HepG2 (cell line): Measurements from ENCODE around the gene CACNA1H. TPM values are rescaled to one million over a fixed set of nuclear protein-coding genes. Genes with fewer than 3 reads are reported as not detected.

ENCODE experiments used
- ATAC-seq: fragments of 200-7000 bp; cut with Tn5 transposase; 3 replicates; pipeline ENCODE4 v1.9.1; 2020; ENCODE audit warnings: mild to moderate bottlenecking, moderate library complexity
- BruUV-seq: library from RNA; stranded (reverse); fragments of 400-500 nt; replicated peaks from 2 replicates; lab custom pipeline; 2021; lab: Mats Ljungman, UMichigan
- CTCF ChIA-PET: fragments of 300-600 bp; formaldehyde crosslinking; extraction: SDS; loops from one replicate; lab custom pipeline; 2021; ENCODE audit warnings: low total read pairs, inconsistent platforms, low intra/inter-chr PET ratio; lab: Yijun Ruan, JAX
- POLR2A ChIA-PET: fragments of 350-600 bp; sonication (Branson Sonifier 250); formaldehyde crosslinking; loops from one replicate; lab custom pipeline; 2020; ENCODE audit warnings: antibody characterized with exemption, inconsistent platforms; lab: Yijun Ruan, JAX
- DNase-seq: peaks from one replicate; pipeline ENCODE4 v3.0.0-alpha.2; 2015; ENCODE audit warnings: low spot score
- FAIRE-seq: peaks from 3 replicates; lab custom pipeline; 2011; peaks lifted over from hg19 to GRCh38; lab: Jason Lieb, UNC
- H2AFZ ChIP-seq: one replicate; pipeline ENCODE4 v1.6.1; 2011; ENCODE audit warnings: low read length, inconsistent platforms
- H3K27ac ChIP-seq: fragments of 300-600 bp; 3 replicates; pipeline ENCODE4 v1.8.0; 2011; ENCODE audit warnings: mixed run types, mild to moderate bottlenecking, mixed read lengths, low read length, inconsistent platforms; ENCODE audit not compliant: insufficient read depth; ENCODE audit errors: extremely low read length
- H3K27me3 ChIP-seq, 2 experiments: fragments of 200-600 bp in 1 of 2; 2 replicates in 1 of 2; 3 replicates in 1 of 2; pipeline versions ENCODE4 v1.6.0 to v1.8.0; 2011; ENCODE audit warnings: low read length in 2 of 2, mild to moderate bottlenecking in 2 of 2, moderate library complexity in 2 of 2, inconsistent platforms in 1 of 2; ENCODE audit not compliant: insufficient read depth in 2 of 2, control insufficient read depth in 1 of 2
- H3K36me3 ChIP-seq, 2 experiments: fragments of 200-600 bp in 1 of 2; replicated peaks in 1 of 2; 2 replicates in 1 of 2; 3 replicates in 1 of 2; pipeline versions ENCODE4 v1.5.1 to v1.8.0; 2011; ENCODE audit warnings: low read length in 2 of 2, inconsistent platforms in 1 of 2; ENCODE audit not compliant: insufficient read depth in 2 of 2, control insufficient read depth in 1 of 2
- H3K4me1 ChIP-seq: 2 replicates; pipeline ENCODE4 v1.5.1; 2012; ENCODE audit warnings: low read length, inconsistent platforms; ENCODE audit not compliant: insufficient read depth
- H3K4me2 ChIP-seq: 2 replicates; pipeline ENCODE4 v1.6.0; 2011; ENCODE audit warnings: low read depth, low read length, inconsistent platforms
- H3K4me3 ChIP-seq, 3 experiments: fragments of 200-600 bp in 1 of 3; sonication (generic), shearing (Covaris generic) in 1 of 3; replicated peaks in 1 of 3; 2 replicates each; pipeline ENCODE4 v1.5.1; 2011 to 2016; ENCODE audit warnings: low read length in 3 of 3, inconsistent platforms in 2 of 3, low read depth in 2 of 3, mild to moderate bottlenecking in 2 of 3, control low read depth in 1 of 3, mixed read lengths in 1 of 3; ENCODE audit not compliant: insufficient read depth in 1 of 3
- H3K79me2 ChIP-seq: one replicate; pipeline ENCODE4 v1.6.1; 2011; ENCODE audit warnings: low read length, inconsistent platforms; ENCODE audit not compliant: insufficient read depth
- H3K9ac ChIP-seq: 2 replicates; pipeline ENCODE4 v1.6.0; 2011; ENCODE audit warnings: mild to moderate bottlenecking, low read depth, low read length, inconsistent platforms; ENCODE audit not compliant: insufficient read depth
- H3K9me3 ChIP-seq: 2 replicates; pipeline ENCODE4 v1.5.1; 2012; ENCODE audit warnings: mild to moderate bottlenecking, low read length
- H4K20me1 ChIP-seq: 2 replicates; pipeline ENCODE4 v1.6.0; 2011; ENCODE audit warnings: inconsistent platforms, mild to moderate bottlenecking, low read length, moderate library complexity; ENCODE audit not compliant: insufficient read depth
- CEBPB ChIP-seq: IDR thresholded peaks from 2 replicates; pipeline ENCODE4 v1.6.1; 2011; ENCODE audit warnings: low read depth, low read length, improper control_type of control experiment, borderline replicate concordance
- IKZF1 ChIP-seq: fragments of 450-650 bp; IDR thresholded peaks from 2 replicates; pipeline ENCODE4 v1.7.1; 2016
- MAZ ChIP-seq, 2 experiments: sonication (generic) in 1 of 2; formaldehyde crosslinking in 1 of 2; IDR thresholded peaks; 2 replicates each; pipeline versions ENCODE4 v1.5.0 to v1.6.1; 2012 to 2020; ENCODE audit warnings: low read depth in 2 of 2, mild to moderate bottlenecking in 2 of 2, borderline replicate concordance in 1 of 2, improper control_type of control experiment in 1 of 2, low read length in 1 of 2, missing genetic modification reagents in 1 of 2, moderate library complexity in 1 of 2
- NFATC3 ChIP-seq: sonication (generic); formaldehyde crosslinking; IDR thresholded peaks from 2 replicates; pipeline ENCODE4 v1.5.1; 2020; ENCODE audit warnings: mild to moderate bottlenecking, missing genetic modification reagents
- TIGD3 ChIP-seq: sonication (generic); formaldehyde crosslinking; IDR thresholded peaks from 2 replicates; pipeline ENCODE4 v1.5.1; 2020; ENCODE audit warnings: mild to moderate bottlenecking, missing genetic modification reagents, borderline replicate concordance
- UBTF ChIP-seq: sonication (generic); formaldehyde crosslinking; IDR thresholded peaks from 2 replicates; pipeline ENCODE4 v1.4.0; 2020; ENCODE audit warnings: mild to moderate bottlenecking, missing genetic modification reagents
- WGBS: methylation state at CpG from one replicate; pipeline ENCODE4 v1.1.6; 2017; ENCODE audit warnings: low lambda C conversion rate; 5-methylcytosine and 5-hydroxymethylcytosine counted together
- in situ Hi-C: cut with HindIII; loops from 2 replicates; pipeline ENCODE4 v1.10.0; 2017; ENCODE audit warnings: low pct_unique_long_range_greater_than_20kb; ENCODE audit not compliant: extremely low pct_ligation_motif_present
- intact Hi-C: fragments of 100-400 bp; cut with micrococcal nuclease; formaldehyde crosslinking; loops from one replicate; pipeline ENCODE4 v1.10.0; 2022; ENCODE audit not compliant: unreplicated experiment
- polyA plus RNA-seq, 8 experiments: library from polyadenylated mRNA; depleted of rRNA in 3 of 8; stranded (reverse) in 7 of 8; unstranded in 1 of 8; fragments of >200 nt; fragmentation: Illumina TruSeq in 4 of 8; extraction: Trizol in 4 of 8; gene quantifications; 2 replicates each; pipeline versions ENCODE4 v1.2.1 to v1.2.3, GENCODE V29; 2011 to 2016; ENCODE audit warnings: low read depth in 4 of 8, missing spikeins in 1 of 8, mixed read lengths in 1 of 8; ENCODE audit not compliant: insufficient read depth in 1 of 8
- total RNA-seq, 5 experiments: library from RNA; depleted of rRNA; stranded (reverse); fragments of >200 nt; fragmentation: Illumina TruSeq; extraction: Trizol; gene quantifications; 2 replicates each; pipeline ENCODE4 v1.2.3, GENCODE V29; 2016; ENCODE audit warnings: low read depth in 1 of 5

The CACNA1H gene
- total and polyA plus RNA-seq, 2 of the 13 experiments (the other 11 are each of a cell fraction or from before 2014, with no cell fraction given), result 0.40 to 1.8 TPM

GRCh38 chr16:1256874-1257322 lies 104.0 kb downstream of the CACNA1H start (continued):
- TF ChIP-seq TIGD3 (CRISPR knock-in tag), result no peak

GRCh38 chr16:1257561-1258224 lies 104.8 kb downstream of the CACNA1H start:
- WGBS, result 63% methylated on average over 11 of the region's 34 CpGs
- no peaks in the 10 kb centered on the region for H3K9me3 ChIP-seq
- H3K4me1 ChIP-seq, result no peaks in the 10 kb centered on the region
- H3K36me3 ChIP-seq, result no peaks in the 10 kb centered on the region
- no peak for TF ChIP-seq UBTF (CRISPR knock-in tag)
- no peak for TF ChIP-seq CEBPB
- TF ChIP-seq IKZF1, result no peak
- no peak for TF ChIP-seq NFATC3 (CRISPR knock-in tag)
- no peak for TF ChIP-seq MAZ (IDR thresholded peaks at IDR 0.05; ENCODE audit: borderline replicate concordance, low read depth, low read length)
- TF ChIP-seq MAZ (CRISPR knock-in tag; IDR thresholded peaks at IDR 0.05; ENCODE audit: low read depth), result no peak
- no TSS peak for BruUV-seq
- FAIRE-seq, result no peak
- no peak overlapping the region for H2AFZ ChIP-seq
- no peak overlapping the region for H3K4me3 ChIP-seq
- intact Hi-C loops (no loop called here), in situ Hi-C loops (no loop called here)
- no peak overlapping the region for H3K9ac ChIP-seq
- H3K27me3 ChIP-seq, result peaks cover 20 to 57% of the 10 kb centered on the region in 2 experiments; a peak in 4 of 5 replicates
- no peaks in the 10 kb centered on the region for H3K79me2 ChIP-seq
- no peak overlapping the region for H3K27ac ChIP-seq
- ChIA-PET CTCF (no interaction called here), POLR2A (no interaction called here)
- H3K4me2 ChIP-seq, result no peak overlapping the region
- no peak for DNase-seq
- no peaks in the 10 kb centered on the region for H4K20me1 ChIP-seq
- no peak for ATAC-seq
